ENCODE measurements around the gene MYL7.

GRCh38 chr7:44172352-44172751 lies 31.2 kb upstream of the MYL7 start:
- TF ChIP-seq CTCF (IDR thresholded peaks at IDR 0.05; ENCODE audit: low read length) (no peak), EZH2 (IDR thresholded peaks at IDR 0.05; ENCODE audit: borderline replicate concordance, low read length) (no peak)

Data from OCI-LY1 (cell line).